Measurements from ENCODE around the gene GPR143. TPM values are rescaled to one million over a fixed set of nuclear protein-coding genes. Genes with fewer than 3 reads are reported as not detected.

Gene GPR143
- total RNA-seq, 1 experiment from 2014 or later = 1.8 TPM

- TF ChIP-seq, protein P1, sequence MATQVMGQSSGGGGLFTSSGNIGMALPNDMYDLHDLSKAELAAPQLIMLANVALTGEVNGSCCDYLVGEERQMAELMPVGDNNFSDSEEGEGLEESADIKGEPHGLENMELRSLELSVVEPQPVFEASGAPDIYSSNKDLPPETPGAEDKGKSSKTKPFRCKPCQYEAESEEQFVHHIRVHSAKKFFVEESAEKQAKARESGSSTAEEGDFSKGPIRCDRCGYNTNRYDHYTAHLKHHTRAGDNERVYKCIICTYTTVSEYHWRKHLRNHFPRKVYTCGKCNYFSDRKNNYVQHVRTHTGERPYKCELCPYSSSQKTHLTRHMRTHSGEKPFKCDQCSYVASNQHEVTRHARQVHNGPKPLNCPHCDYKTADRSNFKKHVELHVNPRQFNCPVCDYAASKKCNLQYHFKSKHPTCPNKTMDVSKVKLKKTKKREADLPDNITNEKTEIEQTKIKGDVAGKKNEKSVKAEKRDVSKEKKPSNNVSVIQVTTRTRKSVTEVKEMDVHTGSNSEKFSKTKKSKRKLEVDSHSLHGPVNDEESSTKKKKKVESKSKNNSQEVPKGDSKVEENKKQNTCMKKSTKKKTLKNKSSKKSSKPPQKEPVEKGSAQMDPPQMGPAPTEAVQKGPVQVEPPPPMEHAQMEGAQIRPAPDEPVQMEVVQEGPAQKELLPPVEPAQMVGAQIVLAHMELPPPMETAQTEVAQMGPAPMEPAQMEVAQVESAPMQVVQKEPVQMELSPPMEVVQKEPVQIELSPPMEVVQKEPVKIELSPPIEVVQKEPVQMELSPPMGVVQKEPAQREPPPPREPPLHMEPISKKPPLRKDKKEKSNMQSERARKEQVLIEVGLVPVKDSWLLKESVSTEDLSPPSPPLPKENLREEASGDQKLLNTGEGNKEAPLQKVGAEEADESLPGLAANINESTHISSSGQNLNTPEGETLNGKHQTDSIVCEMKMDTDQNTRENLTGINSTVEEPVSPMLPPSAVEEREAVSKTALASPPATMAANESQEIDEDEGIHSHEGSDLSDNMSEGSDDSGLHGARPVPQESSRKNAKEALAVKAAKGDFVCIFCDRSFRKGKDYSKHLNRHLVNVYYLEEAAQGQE (IDR thresholded peaks at IDR 0.05; ENCODE audit: low read depth) = no peak
Measured at GRCh38 chrX:9704876-9705465, 60.7 kb downstream of the GPR143 start (continued).

DNA sequence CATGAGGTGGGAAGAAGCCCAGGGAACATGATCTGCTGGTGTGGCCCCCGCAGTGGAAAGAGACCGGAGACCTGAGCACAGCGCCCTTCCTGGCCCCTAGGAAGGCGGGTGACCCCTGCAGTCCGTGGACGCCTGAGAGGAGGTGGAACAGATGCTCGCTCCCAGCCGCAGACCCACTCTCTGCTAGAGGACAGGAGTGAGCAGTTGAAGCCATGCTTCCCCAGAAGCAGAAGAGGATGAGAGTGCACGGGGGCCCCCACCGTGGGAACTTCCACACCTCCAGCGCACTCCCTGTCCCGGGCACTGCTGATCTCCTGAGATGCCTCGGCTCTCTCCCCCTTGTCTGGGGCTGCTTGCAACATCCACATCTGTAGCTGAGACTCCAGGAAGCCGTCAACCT is 62.2 kb downstream of the GPR143 start:
- ChIA-PET CTCF (no interaction called here), RAD21 (ENCODE audit: low non-redundant PET in 1 of 2, low total read pairs in 2 of 2, uncharacterized antibody in 2 of 2, unreplicated experiment in 2 of 2) (no interaction called here), POLR2A (no interaction called here)
- no peaks in the 10 kb centered on the region for H3K4me1 ChIP-seq (ENCODE audit: control insufficient read depth in 1 of 2, insufficient read depth in 2 of 2, low read length in 2 of 2)
- intact Hi-C loops (cut with micrococcal nuclease) = loop anchor here (10.0 kb wide), 1 partner anchor 349 kb away; no protein-coding TSS in a partner anchor
- H3K4me3 ChIP-seq (replicated peaks in 1 of 2; ENCODE audit: low read depth in 1 of 2, low read length in 2 of 2) = no peak overlapping the region
- H3K36me3 ChIP-seq (ENCODE audit: control insufficient read depth in 1 of 2, insufficient read depth in 2 of 2, low read length in 2 of 2) = no peaks in the 10 kb centered on the region
- no peaks in the 10 kb centered on the region for H3K27me3 ChIP-seq (ENCODE audit: insufficient read depth, low read length)
- TF ChIP-seq ZFX (IDR thresholded peaks at IDR 0.05) (no peak), POLR2A (IDR thresholded peaks at IDR 0.05; ENCODE audit: borderline replicate concordance, extremely low read depth, insufficient read depth, insufficient read length) (no peak), ELF1 (IDR thresholded peaks at IDR 0.05; ENCODE audit: borderline replicate concordance, low read depth) (no peak), SIN3A (IDR thresholded peaks at IDR 0.05; ENCODE audit: low read depth) (no peak), POLR2AphosphoS5 (IDR thresholded peaks at IDR 0.05; ENCODE audit: low read depth, low read length) (no peak), ZNF274 (IDR thresholded peaks at IDR 0.05; ENCODE audit: low read depth, low read length) (no peak), EZH2phosphoT487 (IDR thresholded peaks at IDR 0.05; ENCODE audit: borderline replicate concordance) (no peak), CBX3 (IDR thresholded peaks at IDR 0.05; ENCODE audit: low read depth) (no peak), TCF7L2 (IDR thresholded peaks at IDR 0.05; ENCODE audit: borderline replicate concordance, extremely low read depth, insufficient read depth, insufficient read length) (no peak), SP1 (IDR thresholded peaks at IDR 0.05; ENCODE audit: low read depth) (no peak), FOSL1 (IDR thresholded peaks at IDR 0.05; ENCODE audit: low read depth) (no peak), ATF3 (IDR thresholded peaks at IDR 0.05) (no peak), RAD21 (IDR thresholded peaks at IDR 0.05; ENCODE audit: low read depth) (no peak), CEBPB (IDR thresholded peaks at IDR 0.05; ENCODE audit: low read depth) (no peak), YY1 (IDR thresholded peaks at IDR 0.05; ENCODE audit: extremely low read depth, insufficient replicate concordance, low read depth, low read length) (no peak)
- TF ChIP-seq, protein P1 (IDR thresholded peaks at IDR 0.05; ENCODE audit: low read depth) = no peak
- H3K4me2 ChIP-seq (ENCODE audit: low read length) = no peak overlapping the region
- no peaks in the 10 kb centered on the region for H3K79me2 ChIP-seq (ENCODE audit: insufficient read depth, low read length)
- no peaks in the 10 kb centered on the region for H3K9me3 ChIP-seq (ENCODE audit: control insufficient read depth in 1 of 2, insufficient read depth in 1 of 2, low read depth in 1 of 2, low read length in 2 of 2)
- no peak overlapping the region for H2AFZ ChIP-seq (ENCODE audit: low read depth, low read length, poor library complexity, severe bottlenecking)
- no peak overlapping the region for H3K9ac ChIP-seq (ENCODE audit: low read length)
- no peak for ATAC-seq
- H3K9me2 ChIP-seq (ENCODE audit: insufficient read depth) = no peaks in the 10 kb centered on the region
- H3K27ac ChIP-seq (ENCODE audit: low read depth, low read length) = no peak overlapping the region
- no TSS peak for BruUV-seq (replicated peaks)
- no peak for DNase-seq (ENCODE audit: low read depth, low spot score)
- H4K20me1 ChIP-seq (ENCODE audit: insufficient read depth) = no peaks in the 10 kb centered on the region
